H1 (cell line): ENCODE measurements around the gene CHD5. TPM values are rescaled to one million over a fixed set of nuclear protein-coding genes. Genes with fewer than 3 reads are reported as not detected.

Source experiments
- ATF3 ChIP-seq: IDR thresholded peaks from 2 replicates; pipeline ENCODE4 v1.6.1; 2011; ENCODE audit warnings: low read depth, mild to moderate bottlenecking, low read length; ENCODE audit not compliant: insufficient read depth
- BCL11A ChIP-seq, 2 experiments: IDR thresholded peaks; one replicate each; pipeline ENCODE4 v1.6.1; 2011; ENCODE audit warnings: low read depth in 2 of 2, low read length in 2 of 2, mild to moderate bottlenecking in 2 of 2
- MAFK ChIP-seq: IDR thresholded peaks from 2 replicates; pipeline ENCODE4 v1.6.1; 2012; ENCODE audit warnings: low read depth, mild to moderate bottlenecking, improper control_type of control experiment, low read length
- POLR2AphosphoS5 ChIP-seq: IDR thresholded peaks from 2 replicates; pipeline ENCODE4 v1.6.1; 2011; ENCODE audit warnings: low read depth, low read length
- polyA plus RNA-seq, 7 experiments: library from polyadenylated mRNA; depleted of rRNA in 3 of 7; stranded (reverse) in 5 of 7; unstranded in 2 of 7; fragments of >200 nt in 5 of 7; fragments of 200-250 nt in 2 of 7; gene quantifications; 1 replicate in 5 of 7; 2 replicates in 1 of 7; 4 replicates in 1 of 7; pipeline versions ENCODE4 v1.2.1 to v1.2.3, GENCODE V29; 2011 to 2013; ENCODE audit warnings: missing spikeins in 2 of 7, mixed read lengths in 2 of 7
- total RNA-seq: library from RNA; stranded (reverse); fragmentation: NEBNext Ultra II Directional; extraction: Animal tissue kit (Norgen Biotek cat#: 25700); gene quantifications from 2 replicates; pipeline ENCODE4 v1.2.1, GENCODE V29; 2021

CHD5 gene
- total and polyA plus RNA-seq, 2 of the 8 experiments (the other 6 are each of a cell fraction or from before 2014, with no cell fraction given), result 0.42 to 1.8 TPM

GRCh38 chr1:6111571-6111970 lies 68.5 kb downstream of the CHD5 start (continued):
- no peak for TF ChIP-seq ATF3
- no peak for TF ChIP-seq BCL11A (IDR thresholded peaks at IDR 0.05; ENCODE audit: low read depth in 2 of 2, low read length in 2 of 2)
- TF ChIP-seq POLR2AphosphoS5, result no peak
- no peak for TF ChIP-seq MAFK
